B cell (primary cell): ENCODE results near the gene TSPAN8. TPM values are rescaled to one million over a fixed set of nuclear protein-coding genes. Genes with fewer than 3 reads are reported as not detected.

Experiments used
- ATAC-seq: fragments of 200-7000 bp; cut with Tn5 transposase; one replicate; pipeline ENCODE4 v1.10.0; 2021; ENCODE audit warnings: low read depth, mild to moderate bottlenecking, moderate number of reproducible peaks, moderate library complexity
- CTCF ChIA-PET: fragments of 350-600 bp; sonication (Branson Sonifier 250); formaldehyde crosslinking; loops from one replicate; lab custom pipeline; 2021; ENCODE audit warnings: antibody characterized with exemption, inconsistent platforms; lab: Charles Lee
- POLR2A ChIA-PET: fragments of 350-600 bp; sonication (Branson Sonifier 250); formaldehyde crosslinking; loops from one replicate; lab custom pipeline; 2021; ENCODE audit warnings: antibody characterized with exemption; lab: Charles Lee
- DNase-seq: peaks from one replicate; pipeline ENCODE4 v3.0.0; 2013
- H2AFZ ChIP-seq: 2 replicates; pipeline ENCODE4 v1.6.1; 2012; ENCODE audit warnings: mild to moderate bottlenecking, low read depth, low read length; ENCODE audit not compliant: insufficient read depth, poor library complexity, severe bottlenecking
- H3K27ac ChIP-seq, 2 donors: 1 replicate in 1 of 2; 2 replicates in 1 of 2; pipeline ENCODE4 v1.5.1; 2012 to 2013; ENCODE audit warnings: low read length in 2 of 2, mild to moderate bottlenecking in 2 of 2, moderate library complexity in 1 of 2
- H3K27me3 ChIP-seq, 4 experiments: fragments of 200-600 bp in 1 of 4; sonication (generic) in 1 of 4; replicated peaks in 1 of 4; 1 replicate in 2 of 4; 2 replicates in 2 of 4; pipeline versions ENCODE4 v1.6.1 to v1.7.0; 2013 to 2016; ENCODE audit warnings: low read length in 3 of 4, mild to moderate bottlenecking in 2 of 4, mixed read lengths in 1 of 4, moderate library complexity in 1 of 4; ENCODE audit not compliant: insufficient read depth in 4 of 4, control insufficient read depth in 3 of 4; ENCODE audit errors: control extremely low read depth in 1 of 4
- H3K36me3 ChIP-seq, 2 experiments: replicated peaks in 1 of 2; 1 replicate in 1 of 2; 2 replicates in 1 of 2; pipeline versions ENCODE4 v1.6.1 to v1.7.1; 2013; ENCODE audit warnings: low read length in 1 of 2; ENCODE audit not compliant: insufficient read depth in 2 of 2, control insufficient read depth in 1 of 2; ENCODE audit errors: control extremely low read depth in 1 of 2, extremely low read depth in 1 of 2
- H3K4me1 ChIP-seq, 2 donors: fragments of 200-600 bp in 1 of 2; sonication (generic) in 1 of 2; 1 replicate in 1 of 2; 2 replicates in 1 of 2; pipeline versions ENCODE4 v1.5.1 to v1.6.1; 2013 to 2017; ENCODE audit warnings: low read length in 2 of 2; ENCODE audit not compliant: control insufficient read depth in 2 of 2, insufficient read depth in 2 of 2
- H3K4me2 ChIP-seq: replicated peaks from 2 replicates; pipeline ENCODE3; 2012; ENCODE audit warnings: mild to moderate bottlenecking, low read depth, low read length; ENCODE audit not compliant: poor library complexity, severe bottlenecking
- H3K4me3 ChIP-seq, 5 experiments: fragments of 200-600 bp in 1 of 5; sonication (generic) in 1 of 5; 1 replicate in 3 of 5; 2 replicates in 2 of 5; pipeline versions ENCODE4 v1.5.1 to v1.7.0; 2011 to 2016; ENCODE audit warnings: low read length in 4 of 5, mild to moderate bottlenecking in 4 of 5, low read depth in 2 of 5, control low read depth in 1 of 5, moderate library complexity in 1 of 5; ENCODE audit not compliant: insufficient read depth in 1 of 5; ENCODE audit errors: control extremely low read depth in 1 of 5, extremely low read depth in 1 of 5
- H3K79me2 ChIP-seq: fragments of 200-600 bp; sonication (generic); one replicate; pipeline ENCODE4 v1.6.0; 2016; ENCODE audit warnings: low read length; ENCODE audit not compliant: control insufficient read depth, insufficient read depth
- H3K9ac ChIP-seq: fragments of 200-600 bp; sonication (generic); 2 replicates; pipeline ENCODE4 v1.6.1; 2017; ENCODE audit warnings: mild to moderate bottlenecking, low read length, moderate library complexity
- H3K9me3 ChIP-seq, 3 donors: one replicate each; pipeline versions ENCODE4 v1.6.1 to v1.7.1; 2013; ENCODE audit warnings: low read length in 2 of 3; ENCODE audit not compliant: control insufficient read depth in 2 of 3, insufficient read depth in 1 of 3; ENCODE audit errors: control extremely low read depth in 1 of 3
- H4K20me1 ChIP-seq: 2 replicates; pipeline ENCODE4 v1.6.0; 2012; ENCODE audit warnings: mild to moderate bottlenecking, low read length; ENCODE audit not compliant: insufficient read depth, control insufficient read depth, poor library complexity, severe bottlenecking
- H3K27ac Mint-ChIP-seq: one replicate; pipeline ENCODE4 v1.8.0; 2021; ENCODE audit warnings: mixed read lengths
- H3K27me3 Mint-ChIP-seq: one replicate; pipeline ENCODE4 v1.8.0; 2021; ENCODE audit warnings: mixed read lengths
- H3K4me1 Mint-ChIP-seq: one replicate; pipeline ENCODE4 v1.8.0; 2021; ENCODE audit warnings: mixed read lengths
- H3K4me3 Mint-ChIP-seq: one replicate; pipeline ENCODE4 v1.8.0; 2021; ENCODE audit warnings: mixed read lengths
- H3K9me3 Mint-ChIP-seq: one replicate; pipeline ENCODE4 v1.8.0; 2022; ENCODE audit warnings: mixed read lengths; ENCODE audit not compliant: insufficient read depth
- CTCF ChIP-seq: fragments of 200-600 bp; IDR thresholded peaks from one replicate; pipeline ENCODE4 v1.8.0; 2022; ENCODE audit warnings: antibody characterized with exemption, mild to moderate bottlenecking
- EZH2 ChIP-seq: IDR thresholded peaks from 2 replicates; pipeline ENCODE4 v1.6.1; 2012; ENCODE audit warnings: borderline replicate concordance, low read depth, mild to moderate bottlenecking, moderate library complexity, low read length; ENCODE audit not compliant: insufficient read depth, poor library complexity, severe bottlenecking
- WGBS: methylation state at CpG from one replicate; pipeline ENCODE4 v1.1.5; 2013; ENCODE audit warnings: missing lambda C conversion rate; ENCODE audit not compliant: insufficient coverage; 5-methylcytosine and 5-hydroxymethylcytosine counted together
- intact Hi-C: fragments of 100-400 bp; cut with micrococcal nuclease; formaldehyde crosslinking; loops from one replicate; pipeline ENCODE4 v1.10.0; 2022
- polyA plus RNA-seq: library from polyadenylated mRNA; depleted of rRNA; stranded (reverse); fragments of >200 nt; gene quantifications from 2 replicates; pipeline ENCODE4 v1.2.3, GENCODE V29; 2012
- total RNA-seq, 2 donors: library from RNA; stranded (reverse); fragments of 120-200 nt in 1 of 2; gene quantifications; 1 replicate in 1 of 2; 2 replicates in 1 of 2; pipeline versions ENCODE4 v1.2.3 to v1.2.4, GENCODE V29; 2013 to 2022

The TSPAN8 gene
- total and polyA plus RNA-seq, 2 donors (not counting 1 experiment from before 2014, with no cell fraction given) = not detected

DNA sequence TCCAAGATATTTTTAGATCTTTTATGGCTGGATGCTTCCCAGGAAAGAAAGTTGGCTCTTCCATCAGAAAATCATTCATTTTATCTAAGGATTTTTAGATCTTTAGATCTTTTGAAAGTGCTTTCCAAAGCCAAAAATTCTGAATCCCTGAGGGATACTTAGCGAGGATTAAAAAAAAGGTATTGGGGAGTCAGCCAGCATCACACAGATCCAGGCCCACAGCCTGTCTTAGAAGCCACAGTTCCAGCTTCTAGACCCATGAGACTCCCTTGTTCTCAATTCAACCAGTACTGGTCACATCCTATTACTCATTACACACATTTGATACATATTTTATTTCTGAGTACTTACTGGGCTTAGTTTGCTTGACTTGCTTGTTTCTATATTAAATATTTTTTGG is 49.9 kb downstream of the TSPAN8 start:
- no peaks in the 10 kb centered on the region for H3K27me3 Mint-ChIP-seq
- ATAC-seq = no peak
- no peak overlapping the region for H3K27ac Mint-ChIP-seq
- Histone ChIP-seq H3K36me3 (no peaks in the 10 kb centered on the region), H3K9me3 (peaks cover 0 to 16% (median 0%) of the 10 kb centered on the region in 3 donors), H3K4me1 (no peaks in the 10 kb centered on the region), H4K20me1 (no peaks in the 10 kb centered on the region), H3K79me2 (no peaks in the 10 kb centered on the region), H3K4me2 (no peak overlapping the region), H2AFZ (no peak overlapping the region), H3K27ac (no peak overlapping the region), H3K4me3 (no peak overlapping the region), H3K27me3 (no peaks in the 10 kb centered on the region), H3K9ac (no peak overlapping the region)
- no peaks in the 10 kb centered on the region for H3K4me1 Mint-ChIP-seq
- no peak overlapping the region for H3K4me3 Mint-ChIP-seq
- CTCF ChIA-PET = no interaction called here
- POLR2A ChIA-PET = no interaction called here
- no peak for DNase-seq
- WGBS = no CpG with 5 or more reads among the region's 1 CpG
- TF ChIP-seq CTCF (no peak), EZH2 (no peak)
- H3K9me3 Mint-ChIP-seq = peaks cover 4% of the 10 kb centered on the region
- intact Hi-C loops = no loop called here

DNA sequence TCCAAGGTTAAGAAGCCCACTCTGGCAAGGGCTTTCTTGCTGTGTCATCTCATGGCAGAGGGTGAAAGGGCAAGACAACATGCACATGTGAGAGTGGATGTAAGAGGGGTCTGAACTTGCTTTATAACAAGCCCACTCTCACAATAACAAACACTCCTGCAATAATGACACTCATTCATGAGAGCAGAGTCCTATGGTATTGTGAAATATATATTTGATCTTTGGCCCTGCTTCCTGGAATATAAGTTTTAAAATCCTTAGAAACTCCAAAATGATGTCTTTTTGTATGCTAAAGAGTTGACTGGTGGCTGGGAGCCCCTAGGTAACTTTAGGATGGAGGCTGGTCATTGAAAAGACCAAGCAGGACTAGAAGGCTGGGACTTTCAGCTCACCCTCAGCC is 51.8 kb downstream of the TSPAN8 start:
- no peak overlapping the region for H3K27ac ChIP-seq
- no peaks in the 10 kb centered on the region for H3K27me3 ChIP-seq
- TF ChIP-seq CTCF (no peak), EZH2 (no peak)
- no peak for ATAC-seq
- Mint-ChIP-seq H3K4me1 (no peaks in the 10 kb centered on the region), H3K9me3 (peaks cover under 1% of the 10 kb centered on the region), H3K27ac (no peak overlapping the region), H3K4me3 (no peak overlapping the region), H3K27me3 (no peaks in the 10 kb centered on the region)
- H3K9ac ChIP-seq = no peak overlapping the region
- H4K20me1 ChIP-seq = no peaks in the 10 kb centered on the region
- H3K36me3 ChIP-seq = no peaks in the 10 kb centered on the region
- no peak for DNase-seq
- no peak overlapping the region for H2AFZ ChIP-seq
- H3K4me2 ChIP-seq = no peak overlapping the region
- ChIA-PET CTCF (no interaction called here), POLR2A (no interaction called here)
- H3K9me3 ChIP-seq = peaks cover 0 to 9% (median 0%) of the 10 kb centered on the region in 3 donors
- no peak overlapping the region for H3K4me3 ChIP-seq
- intact Hi-C loops = no loop called here
- H3K4me1 ChIP-seq = no peaks in the 10 kb centered on the region
- H3K79me2 ChIP-seq = no peaks in the 10 kb centered on the region
